Body of pancreas (tissue), 4 donors: ENCODE measurements around the gene SUPT20HL1.

ENCODE experiments used
- CTCF ChIP-seq, 7 experiments: fragments of 450-650 bp in 4 of 7; fragments of 200-600 bp in 3 of 7; sonication (generic) in 3 of 7; IDR thresholded peaks; one replicate each; pipeline ENCODE4 v1.5.1; 2016 to 2019; ENCODE audit warnings: antibody characterized with exemption in 7 of 7
- POLR2A ChIP-seq, 3 donors: fragments of 450-650 bp; IDR thresholded peaks; one replicate each; pipeline ENCODE4 v1.6.1; 2016; ENCODE audit warnings: antibody characterized with exemption in 3 of 3, mild to moderate bottlenecking in 2 of 3

- TF ChIP-seq CTCF (IDR thresholded peaks at IDR 0.05) (no peak), POLR2A (IDR thresholded peaks at IDR 0.05) (no peak)
Measured at GRCh38 chrX:24357106-24357505, 3.3 kb upstream of the SUPT20HL1 start.
